HEK293 (cell line): ENCODE results near the gene ANKRD40.

Source experiments
- CTCF ChIA-PET: fragments of 350-600 bp; formaldehyde crosslinking; extraction: SDS; loops from one replicate; lab custom pipeline; 2021; ENCODE audit warnings: antibody characterized with exemption; lab: Yijun Ruan, JAX
- POLR2A ChIA-PET: fragments of 300-600 bp; formaldehyde crosslinking; extraction: SDS; loops from one replicate; lab custom pipeline; 2020; ENCODE audit warnings: antibody characterized with exemption, inconsistent platforms; lab: Yijun Ruan, JAX
- H3K27ac ChIP-seq: fragments of 200-500 bp; sonication (Bioruptor generic); 2 replicates; pipeline ENCODE4 v1.5.1; 2014; ENCODE audit warnings: low read depth, low read length, control low read depth, inconsistent platforms; ENCODE audit errors: extremely low read depth
- H3K36me3 ChIP-seq, 2 experiments: fragments of 200-500 bp in 1 of 2; sonication (Bioruptor generic) in 1 of 2; 1 replicate in 1 of 2; 2 replicates in 1 of 2; pipeline ENCODE4 v1.5.1; 2014 to 2017; ENCODE audit warnings: inconsistent platforms in 2 of 2, low read length in 2 of 2; ENCODE audit not compliant: control insufficient read depth in 2 of 2, insufficient read depth in 1 of 2
- H3K4me1 ChIP-seq: fragments of 200-500 bp; sonication (Bioruptor generic); 2 replicates; pipeline ENCODE4 v1.5.1; 2014; ENCODE audit warnings: mild to moderate bottlenecking, low read length, inconsistent platforms; ENCODE audit not compliant: control insufficient read depth, insufficient read depth
- H3K4me3 ChIP-seq: 2 replicates; pipeline ENCODE4 v1.5.1; 2011; ENCODE audit warnings: low read depth, mild to moderate bottlenecking, control low read depth, low read length, moderate library complexity
- H3K9me3 ChIP-seq: fragments of 200-500 bp; sonication (Bioruptor generic); 2 replicates; pipeline ENCODE4 v1.5.1; 2014; ENCODE audit warnings: low read depth, low read length, inconsistent platforms; ENCODE audit not compliant: control insufficient read depth, insufficient read depth
- BCL11A ChIP-seq: fragments of 450-650 bp; formaldehyde crosslinking; IDR thresholded peaks from 2 replicates; pipeline ENCODE4 v1.5.1; 2016; ENCODE audit warnings: low read depth, missing biosample characterization, missing genetic modification characterization
- HOXC10 ChIP-seq: sonication (generic); formaldehyde crosslinking; IDR thresholded peaks from 2 replicates; pipeline ENCODE4 v1.8.1; 2023; ENCODE audit warnings: mild to moderate bottlenecking, missing genetic modification reagents
- HOXD13 ChIP-seq: sonication (generic); formaldehyde crosslinking; IDR thresholded peaks from 2 replicates; pipeline ENCODE4 v1.8.0; 2022; ENCODE audit warnings: missing genetic modification reagents, borderline replicate concordance
- IKZF3 ChIP-seq: fragments of 450-650 bp; IDR thresholded peaks from 2 replicates; pipeline ENCODE4 v1.5.0; 2018; ENCODE audit warnings: missing biosample characterization, mild to moderate bottlenecking, missing genetic modification characterization, moderate library complexity
- PRDM6 ChIP-seq: fragments of 450-650 bp; formaldehyde crosslinking; IDR thresholded peaks from 2 replicates; pipeline ENCODE4 v1.5.1; 2017; ENCODE audit warnings: missing biosample characterization, missing genetic modification characterization
- SP7 ChIP-seq: fragments of 450-650 bp; formaldehyde crosslinking; IDR thresholded peaks from 2 replicates; pipeline ENCODE4 v1.5.1; 2016; ENCODE audit warnings: missing biosample characterization, missing genetic modification characterization
- TSHZ1 ChIP-seq: fragments of 450-650 bp; formaldehyde crosslinking; IDR thresholded peaks from 2 replicates; pipeline ENCODE4 v1.5.1; 2016; ENCODE audit warnings: missing biosample characterization, missing genetic modification characterization, borderline replicate concordance
- ZBTB11 ChIP-seq: fragments of 450-650 bp; formaldehyde crosslinking; conservative IDR thresholded peaks from 2 replicates; pipeline ENCODE4 v1.5.1; 2016; ENCODE audit warnings: low read depth, missing biosample characterization, missing genetic modification characterization
- ZBTB17 ChIP-seq: fragments of 450-650 bp; formaldehyde crosslinking; IDR thresholded peaks from 2 replicates; pipeline ENCODE4 v1.5.1; 2016; ENCODE audit warnings: missing biosample characterization, missing genetic modification characterization
- ZBTB20 ChIP-seq: fragments of 450-650 bp; formaldehyde crosslinking; IDR thresholded peaks from 2 replicates; pipeline ENCODE4 v1.5.1; 2016; ENCODE audit warnings: missing biosample characterization, missing genetic modification characterization
- ZBTB48 ChIP-seq: fragments of 450-650 bp; formaldehyde crosslinking; IDR thresholded peaks from 2 replicates; pipeline ENCODE4 v1.5.1; 2016; ENCODE audit warnings: missing biosample characterization, missing genetic modification characterization
- ZNF16 ChIP-seq: fragments of 450-650 bp; formaldehyde crosslinking; IDR thresholded peaks from 2 replicates; pipeline ENCODE4 v1.5.1; 2016; ENCODE audit warnings: low read depth, missing biosample characterization, missing genetic modification characterization
- ZNF174 ChIP-seq: fragments of 450-650 bp; formaldehyde crosslinking; IDR thresholded peaks from 2 replicates; pipeline ENCODE4 v1.5.0; 2017; ENCODE audit warnings: missing biosample characterization, mild to moderate bottlenecking, missing genetic modification characterization
- ZNF335 ChIP-seq: fragments of 450-650 bp; formaldehyde crosslinking; conservative IDR thresholded peaks from 2 replicates; pipeline ENCODE4 v1.5.1; 2016; ENCODE audit warnings: missing biosample characterization, missing genetic modification characterization
- ZNF341 ChIP-seq: fragments of 450-650 bp; formaldehyde crosslinking; IDR thresholded peaks from 2 replicates; pipeline ENCODE4; 2016; ENCODE audit warnings: low read depth, missing biosample characterization, missing genetic modification characterization
- ZNF624 ChIP-seq: fragments of 450-650 bp; formaldehyde crosslinking; IDR thresholded peaks from 2 replicates; pipeline ENCODE4 v1.5.1; 2017; ENCODE audit warnings: missing biosample characterization, missing genetic modification characterization
- ZNF645 ChIP-seq: fragments of 450-650 bp; formaldehyde crosslinking; IDR thresholded peaks from 2 replicates; pipeline ENCODE4; 2016; ENCODE audit warnings: missing biosample characterization, missing genetic modification characterization
- ZNF658 ChIP-seq: fragments of 450-650 bp; formaldehyde crosslinking; IDR thresholded peaks from 2 replicates; pipeline ENCODE4; 2016; ENCODE audit warnings: missing biosample characterization, missing genetic modification characterization
- ZNF664 ChIP-seq: fragments of 450-650 bp; formaldehyde crosslinking; IDR thresholded peaks from 2 replicates; pipeline ENCODE4 v1.5.1; 2016; ENCODE audit warnings: missing biosample characterization, missing genetic modification characterization
- ZNF747 ChIP-seq: fragments of 450-650 bp; formaldehyde crosslinking; IDR thresholded peaks from 2 replicates; pipeline ENCODE4 v1.5.1; 2016; ENCODE audit warnings: missing biosample characterization, missing genetic modification characterization
- ZNF776 ChIP-seq: fragments of 450-650 bp; formaldehyde crosslinking; IDR thresholded peaks from 2 replicates; pipeline ENCODE4 v1.5.0; 2017; ENCODE audit warnings: missing biosample characterization, missing genetic modification characterization, borderline replicate concordance
- ZSCAN16 ChIP-seq: fragments of 450-650 bp; formaldehyde crosslinking; IDR thresholded peaks from 2 replicates; pipeline ENCODE4 v1.5.1; 2016; ENCODE audit warnings: missing biosample characterization, missing genetic modification characterization
- ZSCAN23 ChIP-seq: fragments of 450-650 bp; formaldehyde crosslinking; IDR thresholded peaks from 2 replicates; pipeline ENCODE4 v1.5.1; 2016; ENCODE audit warnings: missing biosample characterization, missing genetic modification characterization

Gene ANKRD40

GRCh38 chr17:50722746-50723145 is 15.0 kb upstream of the ANKRD40 start:
- Histone ChIP-seq H3K9me3 (no peaks in the 10 kb centered on the region), H3K4me1 (peaks cover 44% of the 10 kb centered on the region), H3K36me3 (peaks cover 11 to 12% of the 10 kb centered on the region in 2 experiments; a peak in 2 of 3 replicates), H3K27ac (no peak overlapping the region), H3K4me3 (no peak overlapping the region)
- POLR2A ChIA-PET, result no interaction called here
- TF ChIP-seq PRDM6 (tag by site-specific recombination) (peak; percentile 60; the same call in 1 of the 2 replicates), BCL11A (tag by site-specific recombination) (no peak), ZNF664 (peak; percentile 52; the same call in 1 of the 2 replicates), ZNF335 (tag by site-specific recombination) (no peak), HOXD13 (CRISPR knock-in tag) (no peak), ZNF624 (tag by site-specific recombination) (no peak), ZNF658 (tag by site-specific recombination) (no peak)
- CTCF ChIA-PET, result interaction anchor here (1.6 kb wide), 1 partner anchor 28 kb away, joined by 6 read pairs; no protein-coding TSS in a partner anchor

GRCh38 chr17:50721194-50722010 is 13.7 kb upstream of the ANKRD40 start:
- Histone ChIP-seq H3K4me1 (peaks cover 31% of the 10 kb centered on the region), H3K4me3 (peak overlapping the region; percentile 98), H3K27ac (peak overlapping the region; percentile 97; the same call in 1 of the 2 replicates), H3K36me3 (peaks cover 11 to 12% of the 10 kb centered on the region in 2 experiments; a peak in 2 of 3 replicates), H3K9me3 (no peaks in the 10 kb centered on the region)
- ChIA-PET POLR2A (interaction anchor here (0.7 to 1.1 kb wide), 3 partner anchors 14 to 41 kb away, joined by 3 to 6 read pairs (median 4); partner anchors contain the start of gene ANKRD40), CTCF (interaction anchor here (1.0 kb wide), 1 partner anchor 171 kb away, joined by 3 read pairs; no protein-coding TSS in a partner anchor)
- no peak for TF ChIP-seq ZSCAN16
- TF ChIP-seq SP7, result peak; percentile 74
- TF ChIP-seq ZBTB20 (tag by site-specific recombination), result no peak
- TF ChIP-seq ZSCAN23 (tag by site-specific recombination), result no peak
- no peak for TF ChIP-seq ZNF645 (tag by site-specific recombination)
- peak; percentile 81 for TF ChIP-seq ZNF341
- TF ChIP-seq ZBTB17, result no peak; the same call in 1 of the 2 replicates
- TF ChIP-seq IKZF3 (tag by site-specific recombination), result peak; percentile 69
- TF ChIP-seq HOXC10 (CRISPR knock-in tag), result no peak
- no peak for TF ChIP-seq ZNF747 (tag by site-specific recombination)
- peak; percentile 44; the same call in 1 of the 2 replicates for TF ChIP-seq TSHZ1 (tag by site-specific recombination)
- TF ChIP-seq ZBTB48 (tag by site-specific recombination), result no peak
- 0 out of 2 replicates have a peak, but pooled peaks have one; percentile 37 for TF ChIP-seq ZBTB11 (tag by site-specific recombination)
- TF ChIP-seq ZNF174 (tag by site-specific recombination), result no peak
- TF ChIP-seq ZNF16 (tag by site-specific recombination), result no peak
- TF ChIP-seq ZNF664, result no peak
- no peak for TF ChIP-seq ZNF776 (tag by site-specific recombination)
